ENCODE data around the gene WBP4.
"Not testable (repeated sequence)": the region's sequence is repeated elsewhere in the genome, so short reads cannot be mapped to it uniquely, and the experiment has no call there.

Gene WBP4

DNA sequence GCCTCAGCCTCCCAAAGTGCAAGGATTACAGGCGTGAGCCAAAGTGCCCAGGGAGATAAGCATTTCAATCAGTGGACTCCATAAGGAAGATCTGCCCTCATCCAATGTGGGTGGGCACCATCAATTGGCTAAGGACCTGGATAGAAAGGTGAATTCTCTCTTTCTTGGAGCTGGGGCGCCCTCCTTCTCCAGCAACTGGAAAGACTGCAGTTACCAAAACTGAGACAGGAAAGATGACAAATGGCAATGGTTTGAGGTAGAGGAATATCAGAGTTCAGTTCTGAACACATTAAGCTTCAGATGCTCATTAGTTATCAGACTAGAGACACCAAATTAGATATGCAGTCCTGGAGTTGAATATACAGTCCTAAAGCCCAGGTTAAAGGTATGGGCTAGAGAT is 31.7 kb upstream of the WBP4 start:
- DNase-seq (ENCODE audit: extremely low read depth, low read depth) = no peak
- TF ChIP-seq, protein P1, sequence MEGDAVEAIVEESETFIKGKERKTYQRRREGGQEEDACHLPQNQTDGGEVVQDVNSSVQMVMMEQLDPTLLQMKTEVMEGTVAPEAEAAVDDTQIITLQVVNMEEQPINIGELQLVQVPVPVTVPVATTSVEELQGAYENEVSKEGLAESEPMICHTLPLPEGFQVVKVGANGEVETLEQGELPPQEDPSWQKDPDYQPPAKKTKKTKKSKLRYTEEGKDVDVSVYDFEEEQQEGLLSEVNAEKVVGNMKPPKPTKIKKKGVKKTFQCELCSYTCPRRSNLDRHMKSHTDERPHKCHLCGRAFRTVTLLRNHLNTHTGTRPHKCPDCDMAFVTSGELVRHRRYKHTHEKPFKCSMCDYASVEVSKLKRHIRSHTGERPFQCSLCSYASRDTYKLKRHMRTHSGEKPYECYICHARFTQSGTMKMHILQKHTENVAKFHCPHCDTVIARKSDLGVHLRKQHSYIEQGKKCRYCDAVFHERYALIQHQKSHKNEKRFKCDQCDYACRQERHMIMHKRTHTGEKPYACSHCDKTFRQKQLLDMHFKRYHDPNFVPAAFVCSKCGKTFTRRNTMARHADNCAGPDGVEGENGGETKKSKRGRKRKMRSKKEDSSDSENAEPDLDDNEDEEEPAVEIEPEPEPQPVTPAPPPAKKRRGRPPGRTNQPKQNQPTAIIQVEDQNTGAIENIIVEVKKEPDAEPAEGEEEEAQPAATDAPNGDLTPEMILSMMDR (IDR thresholded peaks at IDR 0.05; ENCODE audit: low read depth, low read length, missing control alignments) = peak; percentile 5
- H3K4me3 ChIP-seq (replicated peaks; ENCODE audit: low read depth, low read length) = no peak overlapping the region

DNA sequence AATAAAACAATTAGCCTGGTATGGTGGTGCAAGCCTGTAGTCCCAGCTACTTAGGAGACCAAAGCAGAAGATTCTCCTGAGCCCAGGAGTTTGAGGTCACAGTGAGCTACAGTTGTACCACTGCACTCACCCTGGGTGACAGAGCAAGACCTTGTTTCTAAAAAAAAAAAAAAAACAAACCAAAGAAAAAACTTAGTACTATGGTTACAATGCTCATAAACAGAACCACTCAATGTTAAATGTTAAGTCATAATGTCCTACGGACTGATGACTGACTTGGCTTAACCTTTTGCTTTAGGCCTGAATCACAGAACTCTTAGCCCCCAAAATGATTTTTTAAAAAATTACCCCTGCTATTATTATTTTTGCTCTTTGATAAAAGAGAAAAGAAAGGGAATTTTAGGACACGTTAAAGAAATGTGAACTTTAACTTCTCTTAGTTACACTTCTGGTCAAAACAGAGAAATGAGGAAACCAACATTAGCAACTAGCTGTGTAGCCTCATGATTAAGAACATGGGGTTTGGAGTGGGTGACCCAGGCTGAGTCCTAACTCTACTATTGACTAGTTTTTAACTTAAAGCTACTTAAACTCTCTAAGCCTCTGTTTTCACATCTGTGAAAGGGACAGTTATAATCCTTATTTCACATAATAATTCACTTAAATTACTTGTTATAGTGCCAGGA is 28.5 kb upstream of the WBP4 start:
- TF ChIP-seq, protein P1 (IDR thresholded peaks at IDR 0.05; ENCODE audit: low read depth, low read length, missing control alignments) = no peak
- DNase-seq (ENCODE audit: extremely low read depth, low read depth) = no peak

DNA sequence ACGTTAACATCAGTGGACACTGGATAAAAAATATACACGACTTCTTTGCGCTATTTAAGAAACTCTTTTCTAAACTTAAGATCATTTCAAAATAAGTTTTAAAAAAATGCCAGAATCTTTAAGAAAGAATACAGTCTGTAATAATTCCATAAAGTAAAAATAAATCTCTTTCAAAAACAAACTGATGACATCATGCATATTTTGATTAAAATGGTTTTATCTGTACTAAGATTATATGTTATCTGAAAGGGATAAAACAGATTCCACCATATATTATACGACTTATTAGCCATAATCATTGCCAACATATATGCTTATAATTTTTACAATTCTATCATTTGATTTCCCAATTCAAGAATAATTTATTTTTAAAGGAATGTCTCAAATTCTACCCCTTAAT is 26.9 kb upstream of the WBP4 start:
- no peak overlapping the region for H3K4me3 ChIP-seq (replicated peaks; ENCODE audit: low read depth, low read length)
- TF ChIP-seq, protein P1 (IDR thresholded peaks at IDR 0.05; ENCODE audit: low read depth, low read length, missing control alignments) = no peak

More for the DNA sequence above, 28.5 kb upstream of the WBP4 start:
- no peak overlapping the region for H3K4me3 ChIP-seq (replicated peaks; ENCODE audit: low read depth, low read length)

DNA sequence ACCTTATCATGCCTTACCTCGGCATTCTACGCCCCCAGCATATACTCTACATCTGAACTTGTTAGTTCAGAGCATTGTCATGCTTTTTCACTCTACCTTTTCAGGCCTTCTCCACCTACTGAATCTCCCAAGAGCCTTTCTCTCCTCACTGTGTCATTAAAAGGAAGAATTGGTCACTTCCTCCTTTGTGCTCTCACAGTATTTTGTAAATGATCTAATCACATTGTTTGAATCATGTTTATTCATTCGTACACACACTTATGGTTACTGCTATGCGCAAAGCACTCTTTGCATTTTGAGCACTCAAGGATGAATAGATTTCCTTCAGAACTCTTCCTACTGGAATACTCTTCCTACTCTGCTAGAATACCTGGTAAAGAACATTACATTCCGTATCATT is 26.4 kb upstream of the WBP4 start:
- no peak overlapping the region for H3K4me3 ChIP-seq (replicated peaks; ENCODE audit: low read depth, low read length)
- DNase-seq (ENCODE audit: extremely low read depth, low read depth) = no peak
- TF ChIP-seq, protein P1 (IDR thresholded peaks at IDR 0.05; ENCODE audit: low read depth, low read length, missing control alignments) = no peak

More for the DNA sequence above, 26.9 kb upstream of the WBP4 start:
- DNase-seq (ENCODE audit: extremely low read depth, low read depth) = no peak

DNA sequence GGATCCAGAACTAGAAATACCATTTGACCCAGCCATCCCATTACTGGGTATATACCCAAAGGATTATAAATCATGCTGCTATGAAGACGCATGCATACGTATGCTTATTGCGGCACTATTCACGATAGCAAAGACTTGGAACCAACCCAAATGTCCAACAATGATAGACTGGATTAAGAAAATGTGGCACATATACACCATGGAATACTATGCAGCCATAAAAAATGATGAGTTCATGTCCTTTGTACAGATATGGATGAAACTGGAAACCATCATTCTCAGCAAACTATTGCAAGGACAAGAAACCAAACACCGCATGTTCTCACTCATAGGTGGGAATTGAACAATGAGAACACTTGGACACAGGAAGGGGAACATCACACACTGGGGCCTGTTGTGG is 24.8 kb upstream of the WBP4 start:
- not testable (repeated sequence) for H3K4me3 ChIP-seq (replicated peaks; ENCODE audit: low read depth, low read length); DNase-seq (ENCODE audit: extremely low read depth, low read depth)

DNA sequence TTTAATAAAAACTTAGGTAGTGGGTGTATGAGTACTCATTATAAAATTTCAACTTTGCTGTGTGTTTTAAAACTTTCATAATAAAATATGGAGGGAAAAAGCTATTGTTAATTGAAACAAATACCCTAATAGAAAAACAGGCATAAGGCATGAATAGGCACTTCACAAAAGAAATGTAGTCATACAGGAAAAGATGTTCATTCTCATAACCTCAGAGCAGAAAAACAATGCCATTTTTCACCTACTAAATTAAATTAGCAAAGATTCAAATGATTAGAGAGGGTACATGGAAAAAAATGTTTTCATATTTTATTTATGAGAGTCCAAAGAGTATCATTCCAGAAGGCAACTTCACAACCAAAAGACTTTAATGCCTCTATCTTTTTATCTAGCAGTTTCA is 21.6 kb upstream of the WBP4 start:
- no peak for DNase-seq (ENCODE audit: extremely low read depth, low read depth)
- TF ChIP-seq, protein P1 (IDR thresholded peaks at IDR 0.05; ENCODE audit: low read depth, low read length, missing control alignments) = no peak

DNA sequence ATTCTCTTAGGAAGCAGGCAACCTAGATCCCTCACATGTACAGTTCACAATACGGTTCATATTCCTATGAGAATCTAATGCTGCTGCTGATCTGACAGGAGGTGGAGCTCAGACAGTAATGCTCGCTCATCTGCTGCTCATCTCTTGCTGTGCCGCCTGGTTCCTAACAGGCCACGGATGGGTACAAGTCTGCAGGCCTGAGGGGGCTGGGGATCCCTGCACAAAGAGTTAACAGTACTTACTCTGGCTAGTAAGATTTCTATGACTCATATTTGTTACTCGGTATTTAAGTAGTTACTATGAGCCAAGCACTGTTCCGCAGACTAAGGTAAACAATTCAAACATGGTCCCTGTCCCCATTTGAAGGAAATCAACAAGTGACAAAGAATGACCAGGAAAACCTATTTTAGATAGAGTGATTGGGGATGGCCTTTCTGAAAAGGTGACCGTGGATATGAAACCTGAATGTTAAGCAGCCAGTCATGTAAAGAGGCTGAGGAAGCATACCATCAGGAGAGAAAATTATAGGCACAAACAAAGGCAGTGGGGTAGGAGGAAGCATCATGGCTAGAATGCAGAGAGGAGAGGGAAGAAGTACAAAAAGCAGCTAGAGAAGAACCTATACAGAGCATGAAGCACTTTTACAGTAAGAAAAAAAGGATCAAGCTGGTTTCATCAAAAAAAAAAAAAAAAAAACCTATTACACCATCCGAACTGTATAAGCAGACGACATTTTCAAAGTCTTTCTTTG is 20.6 kb upstream of the WBP4 start:
- TF ChIP-seq, protein P1 (IDR thresholded peaks at IDR 0.05; ENCODE audit: low read depth, low read length, missing control alignments) = no peak
- no peak for DNase-seq (ENCODE audit: extremely low read depth, low read depth)
- no peak overlapping the region for H3K4me3 ChIP-seq (replicated peaks; ENCODE audit: low read depth, low read length)

More for the DNA sequence above, 21.6 kb upstream of the WBP4 start:
- H3K4me3 ChIP-seq (replicated peaks; ENCODE audit: low read depth, low read length) = no peak overlapping the region

DNA sequence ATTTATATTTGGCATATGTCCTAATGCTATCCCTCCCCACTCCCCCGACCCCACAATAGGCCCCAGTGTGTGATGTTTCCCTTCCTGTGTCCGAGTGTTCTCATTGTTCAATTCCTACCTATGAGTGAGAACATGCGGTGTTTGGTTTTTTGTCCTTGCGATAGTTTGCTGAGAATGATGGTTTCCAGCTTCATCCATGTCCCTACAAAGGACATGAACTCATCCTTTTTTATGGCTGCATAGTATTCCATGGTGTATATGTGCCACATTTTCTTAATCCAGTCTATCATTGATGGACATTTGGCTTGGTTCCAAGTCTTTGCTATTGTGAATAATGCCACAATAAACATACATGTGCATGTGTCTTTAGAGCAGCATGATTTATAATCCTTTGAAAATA is 18.9 kb upstream of the WBP4 start:
- DNase-seq (ENCODE audit: extremely low read depth, low read depth); H3K4me3 ChIP-seq (replicated peaks; ENCODE audit: low read depth, low read length): not testable (repeated sequence)
